ENCODE results near the gene SFPQ.

Gene SFPQ

DNA sequence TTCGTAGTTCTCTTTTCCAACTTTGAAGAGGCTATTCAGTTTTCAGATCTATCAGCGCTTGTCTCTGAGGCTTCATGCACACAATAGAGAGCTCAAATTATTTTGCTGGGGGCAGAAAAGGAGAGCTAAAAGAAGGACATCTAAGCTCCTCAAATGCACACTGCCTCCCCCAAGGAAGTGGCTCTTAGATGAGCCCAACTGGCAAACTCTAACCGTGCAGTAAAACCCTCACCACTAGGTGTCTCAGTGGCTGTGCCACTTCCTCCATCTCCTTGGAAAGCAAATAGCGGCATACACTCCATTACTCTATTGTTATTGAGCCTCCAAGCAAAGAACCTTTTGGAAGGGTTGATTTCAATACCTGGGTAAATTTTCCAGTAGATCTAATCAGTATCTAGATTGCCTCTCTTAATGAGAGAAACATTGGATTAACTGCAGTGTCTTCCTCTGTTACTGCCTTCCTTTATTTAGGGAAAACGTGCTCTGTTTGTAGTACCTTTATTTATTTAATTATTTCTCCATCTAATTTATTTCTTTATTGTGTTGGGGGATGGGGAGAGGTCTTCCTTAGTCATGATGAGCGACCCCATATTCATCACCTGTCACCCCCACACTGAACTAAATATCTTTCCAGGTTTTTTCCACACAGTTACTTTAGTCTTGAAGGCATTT is 9.2 kb upstream of the SFPQ start:
- peak; percentile 74 to 79 for DNase-seq
- TF ChIP-seq GATA1 (IDR thresholded peaks at IDR 0.05; ENCODE audit: low read depth, low read length) (no peak), POLR2A (IDR thresholded peaks at IDR 0.05; ENCODE audit: low read length) (no peak)

GRCh38 chr1:35201631-35202030 is 8.7 kb upstream of the SFPQ start:
- DNase-seq, result no peak

DNA sequence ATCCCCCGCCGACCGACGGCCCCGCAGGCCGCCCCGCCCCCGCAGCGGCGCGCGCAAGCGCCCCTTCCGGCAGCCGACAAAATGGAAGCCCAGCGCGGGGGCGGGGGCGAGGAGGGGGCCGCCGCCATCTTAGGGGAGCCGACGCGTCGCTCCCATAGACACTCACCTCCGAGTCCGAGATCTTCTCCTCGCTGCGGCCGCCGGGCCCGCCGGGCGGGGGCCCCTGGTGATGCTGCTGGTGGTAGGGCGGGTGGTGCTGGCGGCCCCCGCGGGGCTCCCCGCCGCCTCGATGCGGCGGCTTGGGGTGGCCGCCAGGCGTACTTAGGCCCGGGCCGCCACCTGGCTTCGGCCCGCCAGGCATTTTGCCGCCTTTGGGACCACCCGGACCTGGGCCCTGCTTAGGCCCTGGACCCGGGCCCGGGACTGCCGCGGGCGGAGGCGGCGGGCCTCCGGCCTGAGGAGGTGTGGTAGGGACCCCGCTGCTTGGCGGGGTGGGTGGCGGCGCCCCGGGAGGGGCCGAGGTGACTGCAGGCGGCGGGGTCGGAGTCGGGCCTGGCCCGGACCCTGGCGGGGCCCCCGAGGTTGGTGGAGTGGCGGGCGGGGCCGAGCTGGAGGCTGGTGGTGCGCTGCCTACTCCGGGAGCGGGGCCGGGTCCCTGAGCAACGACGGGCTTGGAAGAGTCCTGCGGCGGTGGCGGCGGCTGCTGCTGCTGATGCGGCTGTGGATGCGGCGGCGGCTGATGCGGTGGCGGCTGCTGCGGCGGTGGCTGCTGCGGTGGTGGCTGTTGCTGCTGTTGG is 691 bp downstream of the SFPQ start:
- DNase-seq, result peak; percentile 89 to 95
- TF ChIP-seq POLR2A (IDR thresholded peaks at IDR 0.05; ENCODE audit: low read length) (no peak), GATA1 (IDR thresholded peaks at IDR 0.05; ENCODE audit: low read depth, low read length) (no peak)

More at GRCh38 chr1:35201631-35202030, 8.7 kb upstream of the SFPQ start:
- TF ChIP-seq GATA1 (IDR thresholded peaks at IDR 0.05; ENCODE audit: low read depth, low read length), result no peak
- no peak for TF ChIP-seq POLR2A (IDR thresholded peaks at IDR 0.05; ENCODE audit: low read length)

GRCh38 chr1:35191429-35192055 is 1.4 kb downstream of the SFPQ start:
- DNase-seq, result peak in 1 of 2 experiments; percentile 50
- TF ChIP-seq POLR2A (IDR thresholded peaks at IDR 0.05; ENCODE audit: low read length), result no peak
- no peak for TF ChIP-seq GATA1 (IDR thresholded peaks at IDR 0.05; ENCODE audit: low read depth, low read length)

DNA sequence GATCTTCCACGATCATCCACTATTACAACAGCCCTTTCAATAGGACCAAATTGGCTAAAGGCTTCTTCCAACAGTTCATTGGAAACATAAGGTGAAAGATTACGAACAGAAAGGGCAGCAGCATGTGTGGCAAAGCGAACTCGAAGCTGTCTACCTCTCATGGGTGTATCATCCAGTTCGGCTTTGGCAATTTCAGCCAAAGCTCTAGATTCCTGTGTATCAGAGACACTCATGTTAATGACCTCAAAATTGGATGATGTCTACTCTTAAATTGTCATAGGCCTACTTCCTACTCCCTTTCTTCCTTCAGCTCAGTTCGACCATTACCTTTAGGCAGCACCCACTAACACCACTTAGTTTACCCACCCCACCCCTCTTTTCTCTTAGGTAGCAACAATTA is 2.2 kb downstream of the SFPQ start:
- peak; percentile 24 to 33 for DNase-seq
- TF ChIP-seq POLR2A (IDR thresholded peaks at IDR 0.05; ENCODE audit: low read length) (peak; percentile 0), GATA1 (IDR thresholded peaks at IDR 0.05; ENCODE audit: low read depth, low read length) (no peak)

DNA sequence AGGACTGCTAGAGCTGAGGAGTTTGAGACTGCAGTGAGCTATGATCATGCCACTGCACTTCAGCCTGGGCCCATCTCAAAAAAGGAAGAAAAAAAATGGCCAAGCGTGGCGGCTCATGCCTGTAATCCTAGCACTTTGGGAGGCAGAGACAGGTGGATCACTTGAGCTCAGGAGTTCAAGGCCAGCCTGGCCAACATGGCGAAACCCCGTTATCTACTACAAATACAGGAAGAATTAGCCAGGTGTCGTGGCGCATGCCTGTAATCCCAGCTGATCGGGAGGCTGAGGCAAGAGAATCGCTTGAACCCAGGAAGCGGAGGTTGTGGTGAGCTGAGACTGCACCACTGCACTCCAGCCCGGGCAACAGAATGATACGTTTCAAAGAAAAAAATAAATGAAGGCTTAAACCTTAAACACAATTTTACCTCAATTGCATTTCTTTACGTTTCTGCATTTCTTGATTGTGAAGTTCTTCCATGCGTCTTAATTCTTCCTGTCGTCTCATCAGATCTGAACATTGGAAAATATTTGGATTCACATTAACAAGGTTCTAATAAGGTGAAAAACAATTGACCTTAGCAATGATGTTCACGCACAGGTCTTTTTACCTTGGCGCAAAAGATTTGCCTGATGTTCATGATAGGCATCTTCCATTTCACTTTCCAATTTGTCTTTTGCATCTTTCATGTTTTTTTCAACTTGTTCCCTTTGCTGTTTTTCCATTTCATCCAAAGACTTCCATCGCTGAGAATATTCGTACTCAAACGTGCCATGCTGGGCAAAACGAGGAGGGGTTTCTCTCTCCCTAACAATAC is 4.2 kb downstream of the SFPQ start:
- TF ChIP-seq GATA1 (IDR thresholded peaks at IDR 0.05; ENCODE audit: low read depth, low read length) (no peak), POLR2A (IDR thresholded peaks at IDR 0.05; ENCODE audit: low read length) (no peak)
- DNase-seq, result no peak

- no peak for DNase-seq
- no peak for TF ChIP-seq GATA1 (IDR thresholded peaks at IDR 0.05; ENCODE audit: low read depth, low read length)
- no peak for TF ChIP-seq POLR2A (IDR thresholded peaks at IDR 0.05; ENCODE audit: low read length)
Measured at GRCh38 chr1:35187816-35188342, 5.1 kb downstream of the SFPQ start.

- no peak for TF ChIP-seq GATA1 (IDR thresholded peaks at IDR 0.05; ENCODE audit: low read depth, low read length)
- TF ChIP-seq POLR2A (IDR thresholded peaks at IDR 0.05; ENCODE audit: low read length), result peak; percentile 6
- no peak for DNase-seq
Measured at GRCh38 chr1:35186239-35186638, 6.7 kb downstream of the SFPQ start.

- TF ChIP-seq POLR2A (IDR thresholded peaks at IDR 0.05; ENCODE audit: low read length) (no peak), GATA1 (IDR thresholded peaks at IDR 0.05; ENCODE audit: low read depth, low read length) (no peak)
- DNase-seq, result no peak
Measured at GRCh38 chr1:35185200-35185599, 7.7 kb downstream of the SFPQ start.

- no peak for TF ChIP-seq POLR2A (IDR thresholded peaks at IDR 0.05; ENCODE audit: low read length)
- TF ChIP-seq GATA1 (IDR thresholded peaks at IDR 0.05; ENCODE audit: low read depth, low read length), result no peak
- DNase-seq, result no peak
Measured at GRCh38 chr1:35184495-35185199, 8.3 kb downstream of the SFPQ start.

DNA sequence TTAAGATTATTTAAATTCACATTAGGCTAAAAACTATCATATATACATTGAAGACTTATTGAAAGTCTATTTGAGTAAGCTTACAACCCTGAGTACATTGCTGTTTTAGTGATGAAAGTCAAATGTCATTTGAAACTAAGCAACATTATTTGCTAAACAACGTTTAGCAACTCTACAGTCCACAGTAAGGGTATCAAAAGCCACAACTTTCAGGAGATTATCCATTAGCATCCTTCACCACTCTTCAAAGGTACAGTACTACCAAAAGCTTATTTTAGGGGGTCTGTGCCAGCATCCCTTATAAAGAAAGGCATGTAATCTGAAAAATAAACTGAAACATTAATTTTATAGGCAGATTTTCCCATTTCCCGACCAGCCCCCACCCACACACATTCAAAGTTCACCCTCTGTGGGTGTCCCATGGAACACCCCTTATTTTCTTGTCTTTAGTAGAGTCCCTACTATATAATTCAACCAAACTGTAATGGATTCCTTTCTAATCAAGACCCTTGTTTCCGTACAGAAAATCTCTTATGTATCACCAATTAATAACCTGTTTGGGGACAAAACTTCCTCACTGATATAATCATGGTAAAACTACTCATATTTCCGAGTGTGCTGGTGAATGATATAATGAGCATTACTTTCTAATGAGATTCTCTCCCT is 11.0 kb downstream of the SFPQ start:
- DNase-seq, result peak in 1 of 2 experiments; percentile 9
- TF ChIP-seq GATA1 (IDR thresholded peaks at IDR 0.05; ENCODE audit: low read depth, low read length) (no peak), POLR2A (IDR thresholded peaks at IDR 0.05; ENCODE audit: low read length) (peak; percentile 31)

GRCh38 chr1:35180776-35181374 is 12.1 kb downstream of the SFPQ start:
- peak; percentile 23 to 29 for DNase-seq
- TF ChIP-seq GATA1 (IDR thresholded peaks at IDR 0.05; ENCODE audit: low read depth, low read length) (no peak), POLR2A (IDR thresholded peaks at IDR 0.05; ENCODE audit: low read length) (no peak)
